H9 (cell line): ENCODE data around the gene KRTAP26-1. TPM values are rescaled to one million over a fixed set of nuclear protein-coding genes. Genes with fewer than 3 reads are reported as not detected.

ENCODE experiments used
- DNase-seq: peaks from one replicate; pipeline ENCODE4 v3.0.0-alpha.2; 2017
- H2AFZ ChIP-seq: one replicate; pipeline ENCODE4 v1.6.1; 2013; ENCODE audit warnings: mild to moderate bottlenecking, low read length, control low read depth, moderate library complexity
- H2AK5ac ChIP-seq: 2 replicates; pipeline ENCODE4 v1.6.1; 2013; ENCODE audit warnings: low read length, control low read depth, mixed read lengths; ENCODE audit not compliant: insufficient read length
- H2BK120ac ChIP-seq: one replicate; pipeline ENCODE4 v1.6.1; 2013; ENCODE audit warnings: low read depth, mild to moderate bottlenecking, low read length, control low read depth, inconsistent platforms; ENCODE audit not compliant: poor library complexity, severe bottlenecking
- H2BK12ac ChIP-seq: 2 replicates; pipeline ENCODE4 v1.6.1; 2013; ENCODE audit warnings: low read length, control low read depth, mixed read lengths, low read depth; ENCODE audit not compliant: insufficient read length
- H2BK15ac ChIP-seq: 2 replicates; pipeline ENCODE4 v1.6.1; 2013; ENCODE audit warnings: low read depth, low read length, control low read depth
- H2BK20ac ChIP-seq: one replicate; pipeline ENCODE4 v1.6.1; 2013; ENCODE audit warnings: low read depth, mild to moderate bottlenecking, low read length, control low read depth, inconsistent platforms; ENCODE audit not compliant: poor library complexity, severe bottlenecking
- H2BK5ac ChIP-seq: 2 replicates; pipeline ENCODE4 v1.6.1; 2013; ENCODE audit warnings: low read length, control low read depth, mixed read lengths; ENCODE audit not compliant: insufficient read length
- H3K14ac ChIP-seq: 2 replicates; pipeline ENCODE4 v1.6.1; 2013; ENCODE audit warnings: low read length, control low read depth; ENCODE audit not compliant: insufficient read depth
- H3K18ac ChIP-seq: 2 replicates; pipeline ENCODE4 v1.6.1; 2013; ENCODE audit warnings: low read depth, mild to moderate bottlenecking, mixed read lengths, low read length, control low read depth; ENCODE audit not compliant: insufficient read length
- H3K23ac ChIP-seq: 2 replicates; pipeline ENCODE4 v1.6.1; 2013; ENCODE audit warnings: low read length, control low read depth, mixed read lengths, low read depth; ENCODE audit not compliant: insufficient read length
- H3K23me2 ChIP-seq: 2 replicates; pipeline ENCODE4 v1.6.1; 2013; ENCODE audit warnings: low read depth, mild to moderate bottlenecking, mixed read lengths, low read length, control low read depth; ENCODE audit not compliant: insufficient read length, poor library complexity, severe bottlenecking
- H3K27ac ChIP-seq: 2 replicates; pipeline ENCODE4 v1.5.1; 2013; ENCODE audit warnings: low read length, control low read depth, mixed read lengths, low read depth; ENCODE audit not compliant: insufficient read length
- H3K27me3 ChIP-seq: 2 replicates; pipeline ENCODE4 v1.6.1; 2013; ENCODE audit warnings: low read length, control low read depth, inconsistent platforms; ENCODE audit not compliant: insufficient read depth
- H3K4ac ChIP-seq: 2 replicates; pipeline ENCODE4 v1.6.1; 2013; ENCODE audit warnings: low read depth, mild to moderate bottlenecking, control low read depth, inconsistent platforms, low read length, moderate library complexity
- H3K4me1 ChIP-seq: 2 replicates; pipeline ENCODE4 v1.6.1; 2013; ENCODE audit warnings: low read length, control low read depth, inconsistent platforms; ENCODE audit not compliant: insufficient read depth
- H3K4me2 ChIP-seq: 2 replicates; pipeline ENCODE4 v1.6.1; 2013; ENCODE audit warnings: low read length, control low read depth, mixed read lengths; ENCODE audit not compliant: insufficient read length, insufficient read depth
- H3K56ac ChIP-seq: 2 replicates; pipeline ENCODE4 v1.6.1; 2013; ENCODE audit warnings: low read depth, mild to moderate bottlenecking, mixed read lengths, low read length, control low read depth; ENCODE audit not compliant: insufficient read length
- H3K79me1 ChIP-seq: 2 replicates; pipeline ENCODE4 v1.6.1; 2013; ENCODE audit warnings: low read depth, mild to moderate bottlenecking, moderate library complexity, low read length, control low read depth, inconsistent platforms; ENCODE audit not compliant: insufficient read depth, poor library complexity, severe bottlenecking
- H3K79me2 ChIP-seq: 2 replicates; pipeline ENCODE4 v1.6.1; 2013; ENCODE audit warnings: low read length, control low read depth, inconsistent platforms; ENCODE audit not compliant: insufficient read depth
- H3K9ac ChIP-seq: 2 replicates; pipeline ENCODE4 v1.6.1; 2013; ENCODE audit warnings: low read length, control low read depth, mixed read lengths; ENCODE audit not compliant: insufficient read length; ENCODE audit errors: extremely low read depth
- H3K9me3 ChIP-seq: one replicate; pipeline ENCODE4 v1.6.1; 2013; ENCODE audit warnings: low read depth, low read length, inconsistent platforms; ENCODE audit not compliant: control insufficient read depth
- H3T11ph ChIP-seq: one replicate; pipeline ENCODE4 v1.6.1; 2013; ENCODE audit warnings: mild to moderate bottlenecking, low read length, control low read depth, inconsistent platforms
- H4K20me1 ChIP-seq: one replicate; pipeline ENCODE4 v1.6.1; 2013; ENCODE audit not compliant: control insufficient read depth, insufficient read length, insufficient read depth
- H4K5ac ChIP-seq: 2 replicates; pipeline ENCODE4 v1.6.1; 2013; ENCODE audit warnings: low read depth, mild to moderate bottlenecking, mixed read lengths, low read length, control low read depth; ENCODE audit not compliant: insufficient read length
- H4K8ac ChIP-seq: replicated peaks from 2 replicates; pipeline ENCODE4 v1.6.1; 2013; ENCODE audit warnings: low read length, control low read depth, mixed read lengths, low read depth; ENCODE audit not compliant: insufficient read length
- H4K91ac ChIP-seq: 2 replicates; pipeline ENCODE4 v1.6.1; 2013; ENCODE audit warnings: low read depth, mild to moderate bottlenecking, moderate library complexity, mixed read lengths, low read length, control low read depth; ENCODE audit not compliant: insufficient read length
- H3K27ac Mint-ChIP-seq, 3 experiments: 2 replicates in 2 of 3; 3 replicates in 1 of 3; pipeline ENCODE4 v1.8.0; 2020 to 2021; ENCODE audit warnings: mixed read lengths in 3 of 3, mild to moderate bottlenecking in 1 of 3, moderate library complexity in 1 of 3
- H3K27me3 Mint-ChIP-seq: 2 replicates; pipeline ENCODE4 v1.8.0; 2021; ENCODE audit warnings: low read depth, mild to moderate bottlenecking, moderate library complexity, mixed read lengths
- H3K36me3 Mint-ChIP-seq, 3 experiments: 2 replicates in 2 of 3; 3 replicates in 1 of 3; pipeline ENCODE4 v1.8.0; 2020 to 2021; ENCODE audit warnings: low read depth in 3 of 3, mixed read lengths in 3 of 3; ENCODE audit not compliant: insufficient read depth in 1 of 3
- H3K4me1 Mint-ChIP-seq, 2 experiments: 2 replicates each; pipeline ENCODE4 v1.8.0; 2020; ENCODE audit warnings: mixed read lengths in 2 of 2
- H3K4me3 Mint-ChIP-seq, 2 experiments: 2 replicates in 1 of 2; 3 replicates in 1 of 2; pipeline ENCODE4 v1.8.0; 2020 to 2021; ENCODE audit warnings: mild to moderate bottlenecking in 2 of 2, mixed read lengths in 2 of 2, moderate library complexity in 1 of 2
- H3K9me3 Mint-ChIP-seq, 2 experiments: 2 replicates in 1 of 2; 3 replicates in 1 of 2; pipeline ENCODE4 v1.8.0; 2020; ENCODE audit warnings: mild to moderate bottlenecking in 2 of 2, mixed read lengths in 2 of 2, moderate library complexity in 1 of 2
- WGBS: extraction: QIAGEN DNeasy Blood & Tissue Kit; methylation state at CpG from one replicate; pipeline ENCODE4 v1.1.7; 2013; ENCODE audit warnings: missing lambda C conversion rate, low lambda C conversion rate, mixed read lengths; ENCODE audit not compliant: insufficient read length; ENCODE audit errors: extremely low coverage; 5-methylcytosine and 5-hydroxymethylcytosine counted together
- total RNA-seq: library from RNA; stranded (reverse); gene quantifications from 2 replicates; pipeline ENCODE4 v1.2.1, GENCODE V29; 2021
- TF ChIP-seq, protein P1 (sequence below): fragments of 200-600 bp; sonication (generic); conservative IDR thresholded peaks from 3 replicates; pipeline ENCODE4 v1.8.0; 2021; ENCODE audit warnings: antibody characterized with exemption, mild to moderate bottlenecking

The KRTAP26-1 gene
- total RNA-seq, 1 experiment from 2014 or later, result not detected

DNA sequence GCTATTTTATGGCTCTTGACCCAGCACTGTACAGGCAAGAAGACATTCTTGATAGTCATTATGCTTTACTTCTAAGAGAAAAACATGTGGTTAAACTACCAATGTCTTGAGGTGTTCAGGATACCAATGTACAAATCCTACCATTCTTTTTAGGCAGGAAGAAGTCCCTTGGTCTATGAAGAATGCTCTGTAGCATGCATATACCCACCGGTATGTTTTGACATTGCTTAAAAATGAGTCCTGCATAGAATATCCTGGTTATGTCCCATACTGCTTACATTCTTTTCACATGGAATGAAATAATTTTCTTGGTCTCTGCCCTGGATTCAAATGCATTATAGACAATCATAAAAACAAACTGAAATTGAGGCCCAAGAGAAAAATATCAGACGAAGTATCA lies 12.6 kb upstream of the KRTAP26-1 start:
- Mint-ChIP-seq H3K27me3 (no peaks in the 10 kb centered on the region), H3K27ac (no peak overlapping the region), H3K9me3 (no peaks in the 10 kb centered on the region), H3K4me1 (peaks cover 5 to 6% of the 10 kb centered on the region in 2 experiments; a peak in 3 of 4 replicates), H3K36me3 (no peaks in the 10 kb centered on the region), H3K4me3 (no peak overlapping the region)
- no peak overlapping the region for H2BK5ac ChIP-seq
- no peak overlapping the region for H4K91ac ChIP-seq
- H2AFZ ChIP-seq, result no peak overlapping the region
- H3K56ac ChIP-seq, result no peak overlapping the region
- no CpG with 5 or more reads among the region's 2 CpGs for WGBS
- no peak overlapping the region for H3K9ac ChIP-seq
- no peak overlapping the region for H2BK15ac ChIP-seq
- no peaks in the 10 kb centered on the region for H3K9me3 ChIP-seq
- no peaks in the 10 kb centered on the region for H4K20me1 ChIP-seq
- no peak overlapping the region for H3K14ac ChIP-seq
- no peak overlapping the region for H2BK20ac ChIP-seq
- H2AK5ac ChIP-seq, result no peak overlapping the region
- H3K27me3 ChIP-seq, result no peaks in the 10 kb centered on the region; the same call in 1 of the 2 replicates
- TF ChIP-seq, protein P1, sequence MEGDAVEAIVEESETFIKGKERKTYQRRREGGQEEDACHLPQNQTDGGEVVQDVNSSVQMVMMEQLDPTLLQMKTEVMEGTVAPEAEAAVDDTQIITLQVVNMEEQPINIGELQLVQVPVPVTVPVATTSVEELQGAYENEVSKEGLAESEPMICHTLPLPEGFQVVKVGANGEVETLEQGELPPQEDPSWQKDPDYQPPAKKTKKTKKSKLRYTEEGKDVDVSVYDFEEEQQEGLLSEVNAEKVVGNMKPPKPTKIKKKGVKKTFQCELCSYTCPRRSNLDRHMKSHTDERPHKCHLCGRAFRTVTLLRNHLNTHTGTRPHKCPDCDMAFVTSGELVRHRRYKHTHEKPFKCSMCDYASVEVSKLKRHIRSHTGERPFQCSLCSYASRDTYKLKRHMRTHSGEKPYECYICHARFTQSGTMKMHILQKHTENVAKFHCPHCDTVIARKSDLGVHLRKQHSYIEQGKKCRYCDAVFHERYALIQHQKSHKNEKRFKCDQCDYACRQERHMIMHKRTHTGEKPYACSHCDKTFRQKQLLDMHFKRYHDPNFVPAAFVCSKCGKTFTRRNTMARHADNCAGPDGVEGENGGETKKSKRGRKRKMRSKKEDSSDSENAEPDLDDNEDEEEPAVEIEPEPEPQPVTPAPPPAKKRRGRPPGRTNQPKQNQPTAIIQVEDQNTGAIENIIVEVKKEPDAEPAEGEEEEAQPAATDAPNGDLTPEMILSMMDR, result no peak
- no peak overlapping the region for H4K8ac ChIP-seq
- no peak overlapping the region for H2BK12ac ChIP-seq
- H3K79me1 ChIP-seq, result no peaks in the 10 kb centered on the region
- H3K18ac ChIP-seq, result no peak overlapping the region
- no peaks in the 10 kb centered on the region for H3K4me1 ChIP-seq
- DNase-seq, result no peak
- no peaks in the 10 kb centered on the region for H3K79me2 ChIP-seq
- no peak overlapping the region for H3T11ph ChIP-seq
- H2BK120ac ChIP-seq, result no peak overlapping the region
- H3K4me2 ChIP-seq, result no peak overlapping the region
- H3K4ac ChIP-seq, result no peak overlapping the region
- no peak overlapping the region for H3K23ac ChIP-seq
- no peak overlapping the region for H3K27ac ChIP-seq
- no peaks in the 10 kb centered on the region for H3K23me2 ChIP-seq
- no peak overlapping the region for H4K5ac ChIP-seq
